ENCODE data around the gene RAD51B.

Gene RAD51B

DNA sequence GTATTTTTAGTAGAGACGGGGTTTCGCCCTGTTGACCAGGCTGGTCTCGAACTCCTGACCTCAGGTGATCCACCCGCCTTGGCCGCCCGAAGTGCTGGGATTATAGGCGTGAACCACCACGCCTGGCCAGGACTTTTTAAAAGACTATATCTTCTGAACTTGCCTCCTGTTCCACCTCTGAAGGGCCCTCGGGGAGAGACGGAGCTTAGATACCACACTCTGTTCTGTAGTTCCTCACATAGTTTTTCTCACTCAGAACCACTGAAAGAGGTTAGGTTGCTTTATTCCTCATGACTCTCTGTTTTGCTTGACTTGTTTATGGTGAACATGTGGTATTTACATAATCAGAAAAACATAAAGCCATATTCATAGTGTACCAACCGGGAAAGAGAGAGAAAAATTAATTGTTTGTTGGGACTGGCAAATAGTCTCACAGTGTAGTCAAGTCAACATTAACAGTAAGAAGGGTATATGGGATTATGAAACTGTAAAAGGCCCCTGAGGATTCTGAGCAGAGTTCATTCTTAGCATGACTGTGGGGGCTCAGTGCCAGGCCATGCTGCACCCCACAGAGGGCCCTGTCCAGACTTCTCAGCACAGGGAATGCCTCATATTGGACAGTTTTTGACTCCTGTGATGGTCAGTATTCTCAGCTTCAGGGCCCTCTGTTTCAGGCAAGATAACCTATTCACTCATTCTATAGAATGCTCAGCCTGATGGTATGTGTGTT lies 631.0 kb downstream of the RAD51B start:
- no peak for DNase-seq
- in situ Hi-C loops (cut with MboI; ENCODE audit: low pct_unique_long_range_greater_than_20kb, low sequenced_read_pairs), result no loop called here

DNA sequence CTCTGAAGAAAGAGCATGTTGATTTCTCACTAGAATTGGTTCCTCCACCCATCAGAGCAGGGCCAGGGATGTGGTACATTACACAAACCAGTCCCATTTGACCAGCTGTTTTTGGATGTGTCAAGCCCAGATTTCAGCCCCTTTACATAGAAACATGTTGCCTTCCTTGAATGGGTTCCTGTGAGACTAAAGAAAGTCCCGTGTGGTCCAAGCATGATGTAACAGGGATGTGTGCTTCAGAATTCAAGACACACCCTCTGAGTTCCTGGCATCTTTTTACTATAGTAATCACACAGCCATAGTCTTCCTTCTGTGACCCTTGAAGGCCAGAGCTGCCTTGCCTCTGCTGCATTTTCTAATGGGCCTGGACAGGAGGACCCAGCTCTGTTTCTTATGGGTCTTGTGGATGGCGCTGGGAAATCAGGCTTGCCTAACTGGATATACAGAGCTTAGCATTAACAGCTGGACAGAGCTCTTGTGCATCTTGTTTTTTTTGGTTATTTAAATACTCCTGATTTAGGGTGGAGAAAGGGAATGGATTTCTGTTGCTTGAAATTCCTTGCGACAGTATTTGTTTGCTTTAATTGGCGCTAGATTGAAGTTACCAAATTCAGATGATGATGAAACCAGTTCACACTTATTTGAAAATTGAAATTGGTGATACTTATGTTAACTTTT lies 632.3 kb downstream of the RAD51B start:
- DNase-seq, result no peak
- in situ Hi-C loops (cut with MboI; ENCODE audit: low pct_unique_long_range_greater_than_20kb, low sequenced_read_pairs), result no loop called here

DNA sequence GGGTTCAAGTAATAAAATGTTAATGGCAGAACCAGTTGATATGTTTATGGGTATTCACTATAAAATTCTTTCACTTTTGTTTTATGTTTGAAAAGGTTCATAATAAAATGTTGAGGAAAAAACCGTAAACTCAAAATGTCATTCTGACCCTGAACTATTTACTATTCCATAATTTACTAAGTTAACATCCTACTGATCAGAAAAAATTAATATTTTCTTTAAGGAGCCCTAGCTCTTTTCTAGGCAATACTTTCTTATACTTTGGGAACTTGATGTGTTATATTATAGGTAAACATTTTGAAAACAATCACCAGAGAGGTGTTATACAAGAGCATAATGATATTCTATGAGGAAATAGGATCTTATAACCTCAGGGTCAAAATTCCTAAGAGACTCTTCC lies 638.7 kb downstream of the RAD51B start:
- no peak for DNase-seq
- in situ Hi-C loops (cut with MboI; ENCODE audit: low pct_unique_long_range_greater_than_20kb, low sequenced_read_pairs), result no loop called here

- in situ Hi-C loops (cut with MboI; ENCODE audit: low pct_unique_long_range_greater_than_20kb, low sequenced_read_pairs), result no loop called here
- DNase-seq, result no peak
Observed at GRCh38 chr14:68458840-68459469, 639.4 kb downstream of the RAD51B start.

- DNase-seq, result no peak
- in situ Hi-C loops (cut with MboI; ENCODE audit: low pct_unique_long_range_greater_than_20kb, low sequenced_read_pairs), result no loop called here
Observed at GRCh38 chr14:68459480-68460136, 640.0 kb downstream of the RAD51B start.

- no peak for DNase-seq
- in situ Hi-C loops (cut with MboI; ENCODE audit: low pct_unique_long_range_greater_than_20kb, low sequenced_read_pairs), result no loop called here
Observed at GRCh38 chr14:68460541-68460940, 641.0 kb downstream of the RAD51B start.

- in situ Hi-C loops (cut with MboI; ENCODE audit: low pct_unique_long_range_greater_than_20kb, low sequenced_read_pairs), result no loop called here
- DNase-seq, result no peak
Observed at GRCh38 chr14:68461086-68461485, 641.5 kb downstream of the RAD51B start.

GRCh38 chr14:68462683-68463082 lies 643.1 kb downstream of the RAD51B start:
- in situ Hi-C loops (cut with MboI; ENCODE audit: low pct_unique_long_range_greater_than_20kb, low sequenced_read_pairs), result no loop called here
- no peak for DNase-seq

DNA sequence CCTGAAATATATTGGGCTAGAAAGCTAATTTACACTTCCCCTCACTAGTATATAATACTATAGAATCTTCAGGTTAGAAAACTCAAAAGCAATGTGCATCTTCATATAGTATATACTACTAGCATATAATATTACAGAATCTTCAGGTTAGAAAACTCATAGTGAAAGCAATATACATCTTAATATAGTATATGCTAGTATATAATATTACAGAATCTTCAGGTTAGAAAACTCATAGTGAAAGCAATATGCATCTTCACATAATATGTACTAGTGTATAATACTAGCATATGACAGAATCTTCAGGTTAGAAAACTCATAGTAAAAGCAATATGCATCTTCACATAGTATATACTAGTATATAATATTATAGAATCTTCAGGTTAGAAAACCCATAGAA lies 643.7 kb downstream of the RAD51B start:
- no peak for DNase-seq
- in situ Hi-C loops (cut with MboI; ENCODE audit: low pct_unique_long_range_greater_than_20kb, low sequenced_read_pairs), result no loop called here

GRCh38 chr14:68463705-68464374 lies 644.3 kb downstream of the RAD51B start:
- in situ Hi-C loops (cut with MboI; ENCODE audit: low pct_unique_long_range_greater_than_20kb, low sequenced_read_pairs), result no loop called here
- no peak for DNase-seq

DNA sequence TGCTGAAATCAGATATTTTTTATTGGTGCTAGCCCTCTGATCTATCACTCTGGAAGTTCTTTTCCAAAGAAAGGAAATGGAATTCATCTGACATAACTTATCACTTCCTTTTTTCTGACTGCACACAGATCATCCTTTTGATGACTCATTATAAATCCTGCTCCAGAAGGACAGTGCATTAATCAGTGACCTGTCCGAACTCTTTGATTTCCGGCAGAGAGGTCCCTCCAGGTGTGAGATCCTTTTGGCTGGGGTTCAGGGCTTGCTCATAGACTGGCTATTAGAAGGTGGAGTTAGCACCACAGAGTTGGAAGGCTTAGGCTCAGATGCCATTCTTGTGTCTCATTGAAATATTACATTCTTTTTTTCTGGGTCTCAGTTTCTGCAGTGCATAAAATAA lies 645.1 kb downstream of the RAD51B start:
- DNase-seq, result no peak
- in situ Hi-C loops (cut with MboI; ENCODE audit: low pct_unique_long_range_greater_than_20kb, low sequenced_read_pairs), result no loop called here

DNA sequence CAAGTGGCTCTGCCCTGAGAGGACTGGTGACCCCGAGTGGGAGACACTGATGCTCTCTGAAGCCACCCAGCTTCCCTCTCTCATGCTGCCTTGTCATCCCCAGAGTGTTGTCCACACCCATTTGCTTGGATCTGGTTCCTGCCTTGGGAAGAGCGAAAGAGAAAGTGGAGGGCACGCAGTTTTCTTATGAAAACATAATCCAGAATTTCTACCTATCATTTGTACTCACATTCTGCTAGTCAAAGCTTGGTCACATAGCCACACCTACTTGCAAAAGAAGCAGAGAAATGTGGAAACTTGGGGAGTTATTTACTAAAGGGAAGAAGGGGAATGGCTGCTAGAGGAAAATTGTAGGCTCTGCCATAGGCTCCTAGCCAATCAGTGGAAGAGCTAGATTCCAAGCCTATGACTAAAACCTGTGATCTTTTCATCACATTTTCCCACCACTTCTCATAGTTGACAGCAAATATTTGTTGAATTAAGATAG lies 647.0 kb downstream of the RAD51B start:
- no peak for DNase-seq
- in situ Hi-C loops (cut with MboI; ENCODE audit: low pct_unique_long_range_greater_than_20kb, low sequenced_read_pairs), result no loop called here

DNA sequence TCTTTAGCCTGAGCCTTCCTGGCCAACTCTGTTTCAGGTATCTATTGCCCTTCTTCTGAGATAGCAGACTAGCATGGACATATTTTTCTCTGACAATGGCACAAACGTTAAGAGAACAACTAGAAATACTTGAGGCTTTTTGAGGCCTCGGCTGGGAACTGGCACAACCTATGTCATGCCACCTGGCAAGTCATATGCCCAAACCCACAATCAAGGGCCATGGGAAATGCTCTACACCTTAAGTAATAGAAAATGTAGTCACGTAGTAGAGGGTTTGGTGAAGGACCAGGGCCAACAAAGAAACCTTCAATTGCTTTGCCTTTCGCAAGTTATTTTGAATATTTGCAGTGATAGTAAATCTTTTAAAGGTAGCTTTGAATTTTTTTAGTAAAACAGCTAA lies 647.8 kb downstream of the RAD51B start:
- in situ Hi-C loops (cut with MboI; ENCODE audit: low pct_unique_long_range_greater_than_20kb, low sequenced_read_pairs), result no loop called here
- no peak for DNase-seq

DNA sequence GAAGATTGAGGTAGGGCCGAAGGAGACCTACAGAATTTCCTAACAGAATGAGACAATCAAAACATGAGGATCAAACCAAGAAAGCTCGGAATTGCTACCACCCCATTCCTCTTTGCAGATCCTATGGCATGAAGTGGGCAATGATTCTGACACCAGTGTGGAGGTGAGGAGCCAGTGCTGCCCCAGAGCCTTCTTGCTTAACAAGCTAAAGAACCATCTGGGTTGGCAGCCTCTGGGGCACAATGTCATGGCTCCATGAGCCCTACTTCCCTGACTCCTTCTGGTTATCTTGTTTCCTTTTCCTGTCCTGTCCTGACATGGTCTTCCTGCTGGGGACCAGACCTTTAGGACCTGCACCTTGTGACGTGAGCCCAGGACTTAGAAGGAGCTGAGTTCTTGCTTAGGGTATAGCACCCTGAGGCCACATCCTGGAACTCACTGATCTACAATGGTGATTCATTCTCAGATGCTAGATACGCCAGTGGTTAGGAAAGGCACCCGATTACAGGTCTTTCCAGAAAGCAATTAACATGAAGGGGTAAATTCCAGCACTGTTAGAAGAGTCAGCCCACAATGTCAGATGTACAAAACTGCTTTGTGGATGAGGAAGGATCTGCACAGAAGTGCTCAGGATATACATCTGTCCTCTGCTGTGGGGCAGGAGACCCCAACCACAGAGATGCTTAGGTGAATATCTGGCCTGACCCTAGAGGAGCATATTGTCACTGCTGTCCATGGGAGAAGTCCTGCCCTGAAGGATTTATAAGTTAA lies 649.0 kb downstream of the RAD51B start:
- in situ Hi-C loops (cut with MboI; ENCODE audit: low pct_unique_long_range_greater_than_20kb, low sequenced_read_pairs), result no loop called here
- DNase-seq, result no peak

GRCh38 chr14:68469208-68469713 lies 649.7 kb downstream of the RAD51B start:
- in situ Hi-C loops (cut with MboI; ENCODE audit: low pct_unique_long_range_greater_than_20kb, low sequenced_read_pairs), result no loop called here
- DNase-seq, result no peak

DNA sequence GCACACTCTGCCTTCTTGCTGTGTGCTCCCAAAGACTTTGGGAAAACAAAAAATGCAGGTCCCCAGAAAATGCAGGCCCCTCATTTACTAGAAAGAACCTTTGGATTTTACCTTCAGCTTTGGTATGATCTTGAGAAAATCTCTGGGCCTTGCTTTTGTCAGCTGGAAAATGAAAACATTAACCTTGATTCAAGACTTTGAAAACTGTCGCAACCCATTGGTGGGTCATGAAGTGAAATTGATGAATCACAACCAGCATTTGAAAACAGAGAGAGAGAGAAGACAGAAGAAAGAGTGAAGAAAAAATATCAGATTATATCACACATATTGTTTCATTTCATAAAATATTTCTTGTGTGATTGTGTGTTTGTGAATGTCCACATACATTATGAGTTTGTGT lies 650.8 kb downstream of the RAD51B start:
- DNase-seq, result no peak
- in situ Hi-C loops (cut with MboI; ENCODE audit: low pct_unique_long_range_greater_than_20kb, low sequenced_read_pairs), result no loop called here

DNA sequence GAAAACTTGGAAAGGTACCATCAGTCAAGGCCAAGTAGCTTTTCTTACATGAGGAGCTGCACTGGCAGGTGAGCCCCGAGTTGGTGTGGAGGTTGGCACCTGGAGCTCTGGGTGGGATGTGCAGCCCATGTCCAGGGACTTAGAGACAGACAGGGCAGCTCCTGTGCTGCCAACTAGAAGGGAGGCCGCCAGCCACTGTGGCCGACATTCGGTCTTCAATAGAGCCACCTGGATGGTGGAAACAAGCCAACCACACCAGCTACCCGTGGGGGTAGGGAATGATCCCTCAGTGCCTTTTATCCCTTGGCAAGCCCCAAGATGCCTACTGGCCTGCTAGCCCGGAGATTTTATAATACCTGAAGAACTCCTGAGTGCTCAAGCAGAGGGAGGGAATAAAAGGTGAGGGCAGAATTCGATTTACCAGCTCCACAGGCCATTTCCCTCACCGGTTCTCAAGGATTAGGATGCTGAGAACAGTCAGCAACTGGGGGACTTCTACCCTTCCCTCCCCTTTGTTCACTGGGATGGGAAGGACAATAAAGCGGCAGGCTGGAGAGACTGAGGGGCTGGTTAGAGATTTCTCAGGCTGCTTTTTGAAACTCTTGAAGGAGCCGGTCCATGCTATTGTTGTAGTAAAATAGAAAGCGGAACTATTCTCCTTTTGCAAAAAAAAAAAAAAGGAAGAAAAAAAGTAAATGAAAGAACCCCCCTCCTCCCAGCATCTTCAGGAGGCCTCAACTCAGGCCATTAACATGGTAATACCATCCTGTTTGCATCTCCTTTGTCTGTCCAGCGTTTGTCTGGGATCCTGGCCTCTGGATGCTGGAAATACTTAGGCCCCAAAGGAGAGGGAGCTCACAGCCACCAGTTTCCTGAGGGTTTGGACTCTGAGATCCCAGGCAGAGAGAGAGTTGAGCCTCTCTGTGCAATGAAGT lies 651.7 kb downstream of the RAD51B start:
- in situ Hi-C loops (cut with MboI; ENCODE audit: low pct_unique_long_range_greater_than_20kb, low sequenced_read_pairs), result no loop called here
- no peak for DNase-seq
